ENCODE measurements around the gene ADGRL4.
A peak's percentile ranks its signal among the peaks of the same experiment; 100 is the strongest.

ADGRL4 gene

GRCh38 chr1:78856096-78856495 is 150.4 kb downstream of the ADGRL4 start:
- CTCF ChIA-PET: no interaction called here
- POLR2A ChIA-PET: no interaction called here
- TF ChIP-seq ZNF384 (IDR thresholded peaks at IDR 0.05) (no peak), TARDBP (IDR thresholded peaks at IDR 0.05) (no peak)
- no peak for DNase-seq (ENCODE audit: extremely low spot score)

GRCh38 chr1:78855258-78855657 is 151.3 kb downstream of the ADGRL4 start:
- DNase-seq (ENCODE audit: extremely low spot score): no peak
- TF ChIP-seq ZNF384 (IDR thresholded peaks at IDR 0.05) (no peak), FOXM1 (IDR thresholded peaks at IDR 0.05; ENCODE audit: borderline replicate concordance) (no peak), NFRKB (IDR thresholded peaks at IDR 0.05) (no peak), LEF1 (IDR thresholded peaks at IDR 0.05; ENCODE audit: borderline replicate concordance) (no peak), HDGF (IDR thresholded peaks at IDR 0.05; ENCODE audit: borderline replicate concordance) (no peak), CTBP1 (IDR thresholded peaks at IDR 0.05; ENCODE audit: borderline replicate concordance) (no peak), ARNT (IDR thresholded peaks at IDR 0.05) (no peak), SP1 (IDR thresholded peaks at IDR 0.05) (no peak), FOXK2 (IDR thresholded peaks at IDR 0.05) (no peak), BHLHE40 (IDR thresholded peaks at IDR 0.05; ENCODE audit: borderline replicate concordance) (no peak), ELF4 (IDR thresholded peaks at IDR 0.05) (no peak), L3MBTL2 (conservative IDR thresholded peaks at IDR 0.05) (no peak), FOXA1 (IDR thresholded peaks at IDR 0.05) (no peak), TARDBP (IDR thresholded peaks at IDR 0.05) (no peak), SUZ12 (IDR thresholded peaks at IDR 0.05) (no peak), PKNOX1 (IDR thresholded peaks at IDR 0.05) (no peak)
- ChIA-PET CTCF (no interaction called here), POLR2A (no interaction called here)

- DNase-seq (ENCODE audit: extremely low spot score): no peak
- CTCF ChIA-PET: no interaction called here
These were observed 152.0 kb downstream of the ADGRL4 start for GRCh38 chr1:78854556-78854955.

GRCh38 chr1:78843546-78843945 is 163.0 kb downstream of the ADGRL4 start:
- POLR2A ChIA-PET: no interaction called here
- CTCF ChIA-PET: interaction anchor here (0.7 kb wide), 1 partner anchor 45 kb away, joined by 3 read pairs; no protein-coding TSS in a partner anchor
- no peak for DNase-seq (ENCODE audit: extremely low spot score)
- TF ChIP-seq TARDBP (IDR thresholded peaks at IDR 0.05) (no peak), FOXM1 (IDR thresholded peaks at IDR 0.05; ENCODE audit: borderline replicate concordance) (no peak), SP1 (IDR thresholded peaks at IDR 0.05) (no peak), NFRKB (IDR thresholded peaks at IDR 0.05) (no peak), FOXA1 (IDR thresholded peaks at IDR 0.05) (no peak), PKNOX1 (IDR thresholded peaks at IDR 0.05) (no peak), ARNT (IDR thresholded peaks at IDR 0.05) (no peak), ZNF384 (IDR thresholded peaks at IDR 0.05) (no peak), LEF1 (IDR thresholded peaks at IDR 0.05; ENCODE audit: borderline replicate concordance) (no peak), L3MBTL2 (conservative IDR thresholded peaks at IDR 0.05) (no peak), BHLHE40 (IDR thresholded peaks at IDR 0.05; ENCODE audit: borderline replicate concordance) (no peak), HDGF (IDR thresholded peaks at IDR 0.05; ENCODE audit: borderline replicate concordance) (no peak), ELF4 (IDR thresholded peaks at IDR 0.05) (no peak), SUZ12 (IDR thresholded peaks at IDR 0.05) (no peak), CTBP1 (IDR thresholded peaks at IDR 0.05; ENCODE audit: borderline replicate concordance) (no peak), FOXK2 (IDR thresholded peaks at IDR 0.05) (no peak)

More at GRCh38 chr1:78854556-78854955, 152.0 kb downstream of the ADGRL4 start:
- TF ChIP-seq SP1 (IDR thresholded peaks at IDR 0.05): no peak
- no peak for TF ChIP-seq FOXK2 (IDR thresholded peaks at IDR 0.05)
- no peak for TF ChIP-seq SUZ12 (IDR thresholded peaks at IDR 0.05)
- TF ChIP-seq LEF1 (IDR thresholded peaks at IDR 0.05; ENCODE audit: borderline replicate concordance): no peak
- TF ChIP-seq BHLHE40 (IDR thresholded peaks at IDR 0.05; ENCODE audit: borderline replicate concordance): no peak
- POLR2A ChIA-PET: no interaction called here

- TF ChIP-seq FOXA1 (IDR thresholded peaks at IDR 0.05): no peak
- no peak for TF ChIP-seq PKNOX1 (IDR thresholded peaks at IDR 0.05)
- no peak for TF ChIP-seq SUZ12 (IDR thresholded peaks at IDR 0.05)
- TF ChIP-seq ELF4 (IDR thresholded peaks at IDR 0.05): no peak
- no peak for TF ChIP-seq TARDBP (IDR thresholded peaks at IDR 0.05)
- TF ChIP-seq CTBP1 (IDR thresholded peaks at IDR 0.05; ENCODE audit: borderline replicate concordance): no peak
- CTCF ChIA-PET: interaction anchor here (0.7 kb wide), 1 partner anchor 46 kb away, joined by 3 read pairs; no protein-coding TSS in a partner anchor
These were observed 163.4 kb downstream of the ADGRL4 start for GRCh38 chr1:78843111-78843510.

GRCh38 chr1:78840453-78841271 is 165.9 kb downstream of the ADGRL4 start:
- TF ChIP-seq SUZ12 (IDR thresholded peaks at IDR 0.05) (no peak), PKNOX1 (IDR thresholded peaks at IDR 0.05) (peak; percentile 84)
- ChIA-PET CTCF (interaction anchor here (0.8 to 1.6 kb wide), 6 partner anchors 43 to 513 kb away, joined by 3 to 8 read pairs (median 4); no protein-coding TSS in a partner anchor), POLR2A (no interaction called here)
- DNase-seq (ENCODE audit: extremely low spot score): peak; percentile 25

More at GRCh38 chr1:78843111-78843510, 163.4 kb downstream of the ADGRL4 start:
- POLR2A ChIA-PET: no interaction called here
- no peak for DNase-seq (ENCODE audit: extremely low spot score)

All from HEK293T (cell line).